ENCODE measurements around the gene RAD51B. TPM values are rescaled to one million over a fixed set of nuclear protein-coding genes. Genes with fewer than 3 reads are reported as not detected.

The RAD51B gene
- total RNA-seq, 1 experiment from 2014 or later, result 10.8 TPM

- intact Hi-C loops (cut with micrococcal nuclease), result no loop called here
- no peak for DNase-seq
- H3K9ac ChIP-seq (ENCODE audit: low read length), result no peak overlapping the region
- H3K27ac ChIP-seq (ENCODE audit: low read length), result no peak overlapping the region
- TF ChIP-seq EZH2phosphoT487 (IDR thresholded peaks at IDR 0.05; ENCODE audit: borderline replicate concordance, low read length) (no peak), CTCF (conservative IDR thresholded peaks at IDR 0.05; ENCODE audit: low read depth, low read length) (no peak), EZH2 (IDR thresholded peaks at IDR 0.05; ENCODE audit: low read length, unreplicated experiment) (no peak)
- no peaks in the 10 kb centered on the region for H3F3A ChIP-seq (ENCODE audit: low read length, unreplicated experiment)
- no peaks in the 10 kb centered on the region for H3K79me2 ChIP-seq (ENCODE audit: low read length)
- no peaks in the 10 kb centered on the region for H3K9me2 ChIP-seq (replicated peaks; ENCODE audit: low read length)
- BruUV-seq (replicated peaks), result no TSS peak
- H2AFZ ChIP-seq (ENCODE audit: low read length), result no peak overlapping the region
- ChIA-PET CTCF (no interaction called here), POLR2A (ENCODE audit: unreplicated experiment) (interaction anchor here (0.5 kb wide), 1 partner anchor 130 kb away, joined by 3 read pairs; no protein-coding TSS in a partner anchor)
- H3K36me3 ChIP-seq (ENCODE audit: low read depth, low read length), result no peaks in the 10 kb centered on the region
- H3K4me1 ChIP-seq (ENCODE audit: insufficient read depth, low read length), result no peaks in the 10 kb centered on the region
- H3K4me2 ChIP-seq (ENCODE audit: low read length), result no peak overlapping the region
- H3K9me3 ChIP-seq (ENCODE audit: low read length), result no peaks in the 10 kb centered on the region
- H3K4me3 ChIP-seq (ENCODE audit: low read length), result no peak overlapping the region
- H3K27me3 ChIP-seq (ENCODE audit: low read length), result no peaks in the 10 kb centered on the region
- H4K20me1 ChIP-seq (ENCODE audit: low read length), result no peaks in the 10 kb centered on the region
- no peak for ATAC-seq
These were observed 571.9 kb downstream of the RAD51B start for GRCh38 chr14:68391311-68392014.

GRCh38 chr14:68392393-68393141, 573.0 kb downstream of the RAD51B start:
- TF ChIP-seq EZH2 (IDR thresholded peaks at IDR 0.05; ENCODE audit: low read length, unreplicated experiment), result no peak
- no peak for TF ChIP-seq EZH2phosphoT487 (IDR thresholded peaks at IDR 0.05; ENCODE audit: borderline replicate concordance, low read length)
- TF ChIP-seq CTCF (conservative IDR thresholded peaks at IDR 0.05; ENCODE audit: low read depth, low read length), result no peak
- POLR2A ChIA-PET (ENCODE audit: unreplicated experiment), result no interaction called here
- CTCF ChIA-PET, result interaction anchor here (0.7 kb wide), 1 partner anchor 55 kb away, joined by 4 read pairs; no protein-coding TSS in a partner anchor
- no peak overlapping the region for H3K4me2 ChIP-seq (ENCODE audit: low read length)
- no peaks in the 10 kb centered on the region for H3K9me2 ChIP-seq (replicated peaks; ENCODE audit: low read length)
- no peaks in the 10 kb centered on the region for H3K4me1 ChIP-seq (ENCODE audit: insufficient read depth, low read length)
- ATAC-seq (no peak), DNase-seq (no peak)
- no peaks in the 10 kb centered on the region for H4K20me1 ChIP-seq (ENCODE audit: low read length)
- H2AFZ ChIP-seq (ENCODE audit: low read length), result no peak overlapping the region
- H3K9me3 ChIP-seq (ENCODE audit: low read length), result no peaks in the 10 kb centered on the region
- no TSS peak for BruUV-seq (replicated peaks)
- H3K9ac ChIP-seq (ENCODE audit: low read length), result no peak overlapping the region
- H3K4me3 ChIP-seq (ENCODE audit: low read length), result no peak overlapping the region
- no peaks in the 10 kb centered on the region for H3F3A ChIP-seq (ENCODE audit: low read length, unreplicated experiment)
- no peak overlapping the region for H3K27ac ChIP-seq (ENCODE audit: low read length)
- H3K36me3 ChIP-seq (ENCODE audit: low read depth, low read length), result no peaks in the 10 kb centered on the region
- H3K79me2 ChIP-seq (ENCODE audit: low read length), result no peaks in the 10 kb centered on the region
- intact Hi-C loops (cut with micrococcal nuclease), result no loop called here
- no peaks in the 10 kb centered on the region for H3K27me3 ChIP-seq (ENCODE audit: low read length)

- Histone ChIP-seq H3K36me3 (ENCODE audit: low read depth, low read length) (no peaks in the 10 kb centered on the region), H4K20me1 (ENCODE audit: low read length) (no peaks in the 10 kb centered on the region), H3K27ac (ENCODE audit: low read length) (no peak overlapping the region), H3K9ac (ENCODE audit: low read length) (no peak overlapping the region), H3K27me3 (ENCODE audit: low read length) (no peaks in the 10 kb centered on the region), H2AFZ (ENCODE audit: low read length) (no peak overlapping the region), H3K9me3 (ENCODE audit: low read length) (no peaks in the 10 kb centered on the region), H3K9me2 (replicated peaks; ENCODE audit: low read length) (no peaks in the 10 kb centered on the region), H3K4me3 (ENCODE audit: low read length) (no peak overlapping the region), H3K79me2 (ENCODE audit: low read length) (no peaks in the 10 kb centered on the region), H3K4me2 (ENCODE audit: low read length) (no peak overlapping the region), H3F3A (ENCODE audit: low read length, unreplicated experiment) (no peaks in the 10 kb centered on the region), H3K4me1 (ENCODE audit: insufficient read depth, low read length) (no peaks in the 10 kb centered on the region)
- POLR2A ChIA-PET (ENCODE audit: unreplicated experiment), result no interaction called here
- TF ChIP-seq CTCF (conservative IDR thresholded peaks at IDR 0.05; ENCODE audit: low read depth, low read length), result no peak
- TF ChIP-seq EZH2phosphoT487 (IDR thresholded peaks at IDR 0.05; ENCODE audit: borderline replicate concordance, low read length), result no peak
- TF ChIP-seq EZH2 (IDR thresholded peaks at IDR 0.05; ENCODE audit: low read length, unreplicated experiment), result no peak
- ATAC-seq (no peak), DNase-seq (no peak)
- no TSS peak for BruUV-seq (replicated peaks)
- intact Hi-C loops (cut with micrococcal nuclease), result no loop called here
- CTCF ChIA-PET, result interaction anchor here (0.7 kb wide), 1 partner anchor 55 kb away, joined by 4 read pairs; no protein-coding TSS in a partner anchor
These were observed 573.7 kb downstream of the RAD51B start for GRCh38 chr14:68393259-68393658.

Measured in PC-3 (cell line).